SIG-M5 treated with dmso at 0.1 percent for 504 hours (cell line): Measurements from ENCODE around the gene HACE1.

Experiments used
- DNase-seq: peaks from one replicate; lab custom pipeline; 2025; ENCODE audit not compliant: unreplicated experiment; lab: John Stamatoyannopoulos, UW

Gene HACE1

GRCh38 chr6:104692008-104692407 lies 167.7 kb downstream of the HACE1 start:
- DNase-seq = no peak

- DNase-seq = no peak
Observed at GRCh38 chr6:104689551-104690205, 170.0 kb downstream of the HACE1 start.

GRCh38 chr6:104688283-104688969 lies 171.3 kb downstream of the HACE1 start:
- no peak for DNase-seq

GRCh38 chr6:104686550-104687175 lies 173.1 kb downstream of the HACE1 start:
- DNase-seq = no peak

GRCh38 chr6:104685871-104686549 lies 173.7 kb downstream of the HACE1 start:
- no peak for DNase-seq

GRCh38 chr6:104684911-104685415 lies 174.8 kb downstream of the HACE1 start:
- no peak for DNase-seq

- DNase-seq = no peak
Observed at GRCh38 chr6:104683809-104684208, 175.9 kb downstream of the HACE1 start.

GRCh38 chr6:104682722-104683643 lies 176.7 kb downstream of the HACE1 start:
- DNase-seq = peak; percentile 20

- DNase-seq = no peak
Observed at GRCh38 chr6:104680539-104680938, 179.2 kb downstream of the HACE1 start.

GRCh38 chr6:104679971-104680370 lies 179.7 kb downstream of the HACE1 start:
- DNase-seq = no peak
